Right cardiac atrium (tissue), 5 donors: ENCODE measurements around the gene GGA2. TPM values are rescaled to one million over a fixed set of nuclear protein-coding genes. Genes with fewer than 3 reads are reported as not detected.

Source experiments
- ATAC-seq, 2 donors: fragments of 200-7000 bp; cut with Tn5 transposase; one replicate each; pipeline versions ENCODE4 v1.8.0 to v1.9.1; 2020; ENCODE audit warnings: moderate library complexity in 2 of 2, mild to moderate bottlenecking in 1 of 2
- DNase-seq, 3 donors: peaks; one replicate each; pipeline ENCODE4 v3.0.0-alpha.2; 2020
- H3K27ac ChIP-seq: one replicate; pipeline ENCODE4 v1.5.1; 2013; ENCODE audit warnings: mild to moderate bottlenecking, low read length, control low read depth, moderate library complexity
- H3K27me3 ChIP-seq: one replicate; pipeline ENCODE4 v1.6.1; 2013; ENCODE audit not compliant: control insufficient read depth, insufficient read depth
- H3K4me1 ChIP-seq: one replicate; pipeline ENCODE4 v1.6.1; 2013; ENCODE audit warnings: low read length; ENCODE audit not compliant: control insufficient read depth, insufficient read depth
- H3K4me3 ChIP-seq: one replicate; pipeline ENCODE4 v1.5.1; 2013; ENCODE audit warnings: low read length, control low read depth
- H3K9me3 ChIP-seq: one replicate; pipeline ENCODE4 v1.6.1; 2013; ENCODE audit warnings: low read length; ENCODE audit not compliant: control insufficient read depth
- WGBS: extraction: QIAGEN DNeasy Blood & Tissue Kit; methylation state at CpG from one replicate; pipeline ENCODE4 v1.1.7; 2013; 5-methylcytosine and 5-hydroxymethylcytosine counted together
- intact Hi-C, 4 donors: fragments of 100-400 bp; cut with DNase I; formaldehyde crosslinking; loops; one replicate each; pipeline versions ENCODE4 v1.11.0 to v1.14.0; 2022 to 2023
- polyA plus RNA-seq: library from polyadenylated mRNA; stranded (reverse); fragments of 200-250 nt; gene quantifications from one replicate; pipeline ENCODE4 v1.2.3, GENCODE V29; 2013
- total RNA-seq, 4 donors: library from RNA; stranded (reverse); fragmentation: NEBNext Ultra II Directional; extraction: Animal tissue kit (Norgen Biotek cat#: 25700); gene quantifications; one replicate each; pipeline ENCODE4 v1.2.1, GENCODE V29; 2021
- donor health status: healthy with polysubstance abuse.
- donor health status: DM: no; HTN: yes; CAD: no.
- donor health status: DM: no; HTN: no; CAD: no.
- donor health status: DM: no; HTN: yes; CAD: no; lungs with severe emphysema.
- donor health status: DM: yes; HTN: yes; CAD: no.

GGA2 gene
- total and polyA plus RNA-seq, 5 donors: 20.4 to 67.2 (median 55.7) TPM

- Histone ChIP-seq H3K27me3 (no peaks in the 10 kb centered on the region), H3K9me3 (no peaks in the 10 kb centered on the region), H3K4me1 (no peaks in the 10 kb centered on the region), H3K4me3 (no peak overlapping the region), H3K27ac (no peak overlapping the region)
- ATAC-seq: no peak
- DNase-seq: no peak
- WGBS: 93% methylated on average over 1 of the region's 1 CpG
- intact Hi-C loops: no loop called here
These were observed 28.6 kb upstream of the GGA2 start for GRCh38 chr16:23538919-23539278.

DNA sequence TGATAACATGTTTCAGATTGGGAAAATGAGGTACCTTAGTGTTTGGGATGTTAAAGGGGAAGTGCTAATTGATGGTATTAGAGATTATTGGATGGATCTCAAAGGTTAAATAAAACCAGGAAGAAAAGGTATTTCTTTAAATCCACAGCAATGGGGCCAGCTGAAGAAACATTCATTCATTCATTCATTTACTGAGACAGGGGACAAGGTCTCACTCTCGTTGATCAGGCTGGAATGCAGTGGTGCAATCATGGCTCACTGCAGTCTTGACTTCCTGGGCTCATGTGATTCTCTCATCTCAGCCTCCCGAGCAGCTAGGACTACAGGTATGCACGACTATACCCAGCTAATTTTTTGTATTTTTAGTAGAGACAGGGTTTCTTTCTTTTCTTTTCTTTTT is 27.1 kb upstream of the GGA2 start:
- ATAC-seq: no peak
- DNase-seq: no peak
- Histone ChIP-seq H3K9me3 (no peaks in the 10 kb centered on the region), H3K27me3 (no peaks in the 10 kb centered on the region), H3K27ac (no peak overlapping the region), H3K4me1 (no peaks in the 10 kb centered on the region), H3K4me3 (no peak overlapping the region)
- 76% methylated on average over 3 of the region's 3 CpGs for WGBS
- intact Hi-C loops: no loop called here

DNA sequence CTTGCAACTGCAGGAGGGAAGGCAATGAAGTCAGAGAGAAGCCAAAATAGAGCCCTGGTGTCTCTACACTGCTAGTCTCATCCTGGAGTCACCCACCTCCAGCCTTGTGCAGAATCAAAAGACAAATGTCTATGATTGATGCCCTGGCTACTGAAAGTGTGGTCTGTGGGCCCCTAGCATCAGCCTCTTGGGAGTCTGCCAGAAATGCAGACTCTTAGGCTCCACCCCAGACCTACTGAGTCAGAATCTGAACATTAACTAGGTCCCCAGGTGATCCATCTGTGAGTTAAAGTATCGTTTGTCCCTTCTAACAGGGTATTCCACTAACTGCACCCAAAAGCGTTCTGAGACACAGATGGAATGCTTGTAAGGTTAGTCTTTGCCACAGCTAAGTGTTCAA is 25.6 kb upstream of the GGA2 start:
- H3K27me3 ChIP-seq: no peaks in the 10 kb centered on the region
- intact Hi-C loops: no loop called here
- no peak overlapping the region for H3K4me3 ChIP-seq
- DNase-seq (no peak), ATAC-seq (no peak)
- no peaks in the 10 kb centered on the region for H3K9me3 ChIP-seq
- no peaks in the 10 kb centered on the region for H3K4me1 ChIP-seq
- WGBS: 86% methylated on average over 2 of the region's 2 CpGs
- no peak overlapping the region for H3K27ac ChIP-seq

DNA sequence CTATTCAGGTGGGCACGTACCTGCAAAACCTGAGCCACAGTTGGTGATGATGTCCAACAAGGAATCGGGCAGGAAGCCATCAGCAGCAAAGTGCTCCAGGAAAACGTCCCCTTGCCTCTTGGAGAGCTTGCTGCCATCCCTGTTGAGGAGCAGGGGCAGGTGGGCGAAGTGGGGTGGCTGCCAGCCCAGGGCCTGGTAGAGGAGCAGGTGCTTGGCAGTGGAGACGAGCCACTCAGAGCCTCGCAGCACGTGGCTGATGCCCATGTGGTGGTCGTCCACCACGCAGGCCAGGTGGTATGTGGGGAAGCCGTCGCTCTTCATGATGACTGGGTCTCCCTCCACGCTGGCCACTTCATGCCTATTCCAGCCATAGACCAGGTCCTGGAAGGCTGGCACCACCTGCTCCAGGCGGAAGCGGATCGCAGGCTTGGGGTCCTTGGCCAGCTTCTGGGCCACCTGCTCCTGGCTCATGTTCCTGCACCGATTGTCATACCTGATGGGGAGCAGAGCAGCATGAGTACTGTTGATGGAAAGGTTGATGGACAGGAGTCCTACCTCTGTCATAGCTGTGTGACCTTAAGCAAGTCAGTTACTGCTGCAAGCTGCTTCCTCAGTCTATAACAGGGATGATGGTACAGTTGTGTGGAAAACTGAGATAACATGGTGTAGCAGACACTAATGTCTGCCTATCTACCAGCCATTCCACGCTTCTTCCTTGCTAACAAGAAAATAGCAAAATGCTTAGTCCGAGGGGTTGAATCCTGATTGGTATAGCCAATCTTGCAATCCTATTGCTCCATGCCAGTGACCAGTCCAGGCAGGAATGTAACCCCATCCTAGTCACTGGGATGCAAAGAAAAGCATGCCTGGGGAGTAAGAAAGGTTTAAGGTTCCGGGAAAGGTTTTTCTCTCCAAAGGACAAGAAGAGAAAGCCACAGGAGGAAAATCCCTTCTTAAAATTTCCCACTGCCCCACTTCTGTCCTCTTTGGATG is 24.9 kb upstream of the GGA2 start:
- WGBS: 96% methylated on average over 19 of the region's 19 CpGs
- DNase-seq (no peak), ATAC-seq (peak in 1 of 2 donors; percentile 23)
- Histone ChIP-seq H3K27ac (no peak overlapping the region), H3K9me3 (no peaks in the 10 kb centered on the region), H3K4me3 (no peak overlapping the region), H3K4me1 (no peaks in the 10 kb centered on the region), H3K27me3 (no peaks in the 10 kb centered on the region)
- intact Hi-C loops: no loop called here

DNA sequence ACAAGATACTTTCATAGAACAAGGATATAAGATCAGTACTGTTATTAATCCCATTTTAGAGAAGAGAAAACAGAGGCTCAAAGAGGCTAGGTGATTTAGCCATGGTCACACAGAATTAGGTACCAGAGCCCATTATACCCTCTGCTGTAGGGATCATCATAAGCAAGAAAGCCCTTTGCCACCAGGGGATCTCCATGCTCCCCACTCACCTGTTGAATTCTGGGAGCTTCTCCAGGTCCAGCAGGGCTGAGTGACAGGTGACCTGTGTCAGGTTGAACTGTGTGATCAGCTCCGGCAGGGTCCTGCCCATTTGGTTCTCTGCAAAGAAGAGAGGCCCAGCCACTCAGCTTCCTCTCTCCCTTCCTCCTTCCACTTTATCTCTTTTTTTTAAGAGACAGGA is 22.2 kb upstream of the GGA2 start:
- ATAC-seq (no peak), DNase-seq (no peak)
- H3K4me3 ChIP-seq: no peak overlapping the region
- no peaks in the 10 kb centered on the region for H3K27me3 ChIP-seq
- no peaks in the 10 kb centered on the region for H3K9me3 ChIP-seq
- WGBS: 100% methylated on average over 1 of the region's 1 CpG
- intact Hi-C loops: no loop called here
- H3K27ac ChIP-seq: no peak overlapping the region
- no peaks in the 10 kb centered on the region for H3K4me1 ChIP-seq

- DNase-seq: no peak
- 91% methylated on average over 5 of the region's 5 CpGs for WGBS
- intact Hi-C loops: no loop called here
- ATAC-seq: no peak
- H3K27me3 ChIP-seq: no peaks in the 10 kb centered on the region
- H3K4me3 ChIP-seq: no peak overlapping the region
- H3K9me3 ChIP-seq: no peaks in the 10 kb centered on the region
- H3K27ac ChIP-seq: no peak overlapping the region
- H3K4me1 ChIP-seq: no peaks in the 10 kb centered on the region
These were observed 19.8 kb upstream of the GGA2 start for GRCh38 chr16:23530062-23530461.

GRCh38 chr16:23528644-23529310 is 18.5 kb upstream of the GGA2 start:
- ATAC-seq (no peak), DNase-seq (no peak)
- Histone ChIP-seq H3K4me1 (no peaks in the 10 kb centered on the region), H3K27me3 (no peaks in the 10 kb centered on the region), H3K4me3 (no peak overlapping the region), H3K9me3 (no peaks in the 10 kb centered on the region), H3K27ac (no peak overlapping the region)
- 94% methylated on average over 10 of the region's 10 CpGs for WGBS
- intact Hi-C loops: no loop called here

GRCh38 chr16:23527961-23528643 is 17.8 kb upstream of the GGA2 start:
- intact Hi-C loops: no loop called here
- DNase-seq (no peak), ATAC-seq (no peak)
- Histone ChIP-seq H3K9me3 (no peaks in the 10 kb centered on the region), H3K4me1 (no peaks in the 10 kb centered on the region), H3K27ac (no peak overlapping the region), H3K27me3 (no peaks in the 10 kb centered on the region), H3K4me3 (no peak overlapping the region)
- WGBS: 91% methylated on average over 11 of the region's 11 CpGs

- H3K27ac ChIP-seq: no peak overlapping the region
- WGBS: 93% methylated on average over 3 of the region's 3 CpGs
- H3K27me3 ChIP-seq: no peaks in the 10 kb centered on the region
- H3K4me3 ChIP-seq: no peak overlapping the region
- H3K4me1 ChIP-seq: no peaks in the 10 kb centered on the region
- DNase-seq: no peak
- no peaks in the 10 kb centered on the region for H3K9me3 ChIP-seq
- intact Hi-C loops: no loop called here
- ATAC-seq: no peak
These were observed 14.6 kb upstream of the GGA2 start for GRCh38 chr16:23524886-23525285.

- no peaks in the 10 kb centered on the region for H3K4me1 ChIP-seq
- no peak for DNase-seq
- intact Hi-C loops: no loop called here
- no peaks in the 10 kb centered on the region for H3K27me3 ChIP-seq
- no peak for ATAC-seq
- no peak overlapping the region for H3K4me3 ChIP-seq
- H3K27ac ChIP-seq: no peak overlapping the region
- WGBS: 88% methylated on average over 7 of the region's 7 CpGs
- H3K9me3 ChIP-seq: no peaks in the 10 kb centered on the region
These were observed 13.6 kb upstream of the GGA2 start for GRCh38 chr16:23523876-23524385.

GRCh38 chr16:23523321-23523720 is 13.0 kb upstream of the GGA2 start:
- Histone ChIP-seq H3K4me3 (no peak overlapping the region), H3K27me3 (no peaks in the 10 kb centered on the region), H3K4me1 (no peaks in the 10 kb centered on the region), H3K27ac (no peak overlapping the region), H3K9me3 (no peaks in the 10 kb centered on the region)
- ATAC-seq (peak in 1 of 2 donors; percentile 20), DNase-seq (no peak)
- intact Hi-C loops: no loop called here
- 92% methylated on average over 6 of the region's 6 CpGs for WGBS
